Progenitor cell of endocrine pancreas (in vitro differentiated cells): ENCODE measurements around the gene PSMC6. TPM values are rescaled to one million over a fixed set of nuclear protein-coding genes. Genes with fewer than 3 reads are reported as not detected.
A peak's percentile ranks its signal among the peaks of the same experiment; 100 is the strongest.

ENCODE experiments used
- DNase-seq: peaks from one replicate; pipeline ENCODE4 v3.0.0; 2021; ENCODE audit warnings: low spot score; ENCODE audit not compliant: unreplicated experiment
- H3K27ac Mint-ChIP-seq: 2 replicates; pipeline ENCODE4 v1.8.0; 2021; ENCODE audit warnings: mild to moderate bottlenecking, moderate library complexity, mixed read lengths
- H3K27me3 Mint-ChIP-seq: 2 replicates; pipeline ENCODE4 v1.8.0; 2021; ENCODE audit warnings: mixed read lengths
- H3K36me3 Mint-ChIP-seq: 2 replicates; pipeline ENCODE4 v1.8.0; 2022; ENCODE audit warnings: mixed read lengths; ENCODE audit not compliant: insufficient read depth
- H3K4me1 Mint-ChIP-seq: 2 replicates; pipeline ENCODE4 v1.8.0; 2021; ENCODE audit warnings: low read depth, mixed read lengths
- H3K4me3 Mint-ChIP-seq: 2 replicates; pipeline ENCODE4 v1.8.0; 2021; ENCODE audit warnings: low read depth, mild to moderate bottlenecking, moderate library complexity, mixed read lengths
- H3K9me3 Mint-ChIP-seq: 2 replicates; pipeline ENCODE4 v1.8.0; 2021; ENCODE audit warnings: low read depth, mixed read lengths
- total RNA-seq: library from RNA; stranded (reverse); gene quantifications from 2 replicates; pipeline ENCODE4 v1.2.1, GENCODE V29; 2021
- TF ChIP-seq, protein P1 (sequence below): fragments of 200-600 bp; sonication (generic); IDR thresholded peaks from one replicate; pipeline ENCODE4 v1.5.0; 2021; ENCODE audit warnings: antibody characterized with exemption, mild to moderate bottlenecking; ENCODE audit not compliant: unreplicated experiment

Gene PSMC6
- total RNA-seq, 1 donor from 2014 or later, result 113 TPM

DNA sequence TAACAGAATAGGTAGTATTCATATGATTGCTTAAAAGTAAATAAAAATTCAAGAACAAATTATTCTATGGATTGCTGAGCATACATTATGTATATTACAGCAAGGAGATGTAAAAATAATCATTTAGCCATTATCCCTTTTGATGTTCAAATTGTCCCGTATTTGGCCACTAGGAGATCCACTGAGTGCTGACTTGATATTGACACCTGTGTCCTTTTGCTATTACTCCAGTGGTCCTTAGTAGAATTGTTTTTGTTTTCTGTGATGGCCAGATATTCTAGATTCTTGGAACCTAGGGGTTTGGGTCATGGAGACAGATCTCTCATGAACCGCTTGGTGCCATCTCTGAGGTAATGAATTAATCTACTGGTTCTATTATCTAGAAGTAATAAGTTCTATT, 28.4 kb upstream of the PSMC6 start:
- H3K4me3 Mint-ChIP-seq, result no peak overlapping the region
- TF ChIP-seq, protein P1, sequence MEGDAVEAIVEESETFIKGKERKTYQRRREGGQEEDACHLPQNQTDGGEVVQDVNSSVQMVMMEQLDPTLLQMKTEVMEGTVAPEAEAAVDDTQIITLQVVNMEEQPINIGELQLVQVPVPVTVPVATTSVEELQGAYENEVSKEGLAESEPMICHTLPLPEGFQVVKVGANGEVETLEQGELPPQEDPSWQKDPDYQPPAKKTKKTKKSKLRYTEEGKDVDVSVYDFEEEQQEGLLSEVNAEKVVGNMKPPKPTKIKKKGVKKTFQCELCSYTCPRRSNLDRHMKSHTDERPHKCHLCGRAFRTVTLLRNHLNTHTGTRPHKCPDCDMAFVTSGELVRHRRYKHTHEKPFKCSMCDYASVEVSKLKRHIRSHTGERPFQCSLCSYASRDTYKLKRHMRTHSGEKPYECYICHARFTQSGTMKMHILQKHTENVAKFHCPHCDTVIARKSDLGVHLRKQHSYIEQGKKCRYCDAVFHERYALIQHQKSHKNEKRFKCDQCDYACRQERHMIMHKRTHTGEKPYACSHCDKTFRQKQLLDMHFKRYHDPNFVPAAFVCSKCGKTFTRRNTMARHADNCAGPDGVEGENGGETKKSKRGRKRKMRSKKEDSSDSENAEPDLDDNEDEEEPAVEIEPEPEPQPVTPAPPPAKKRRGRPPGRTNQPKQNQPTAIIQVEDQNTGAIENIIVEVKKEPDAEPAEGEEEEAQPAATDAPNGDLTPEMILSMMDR, result peak; percentile 50
- H3K27me3 Mint-ChIP-seq, result no peaks in the 10 kb centered on the region
- no peak overlapping the region for H3K27ac Mint-ChIP-seq
- H3K36me3 Mint-ChIP-seq, result peaks cover 9% of the 10 kb centered on the region
- H3K9me3 Mint-ChIP-seq, result no peaks in the 10 kb centered on the region
- no peak for DNase-seq
- H3K4me1 Mint-ChIP-seq, result peaks cover 2% of the 10 kb centered on the region

DNA sequence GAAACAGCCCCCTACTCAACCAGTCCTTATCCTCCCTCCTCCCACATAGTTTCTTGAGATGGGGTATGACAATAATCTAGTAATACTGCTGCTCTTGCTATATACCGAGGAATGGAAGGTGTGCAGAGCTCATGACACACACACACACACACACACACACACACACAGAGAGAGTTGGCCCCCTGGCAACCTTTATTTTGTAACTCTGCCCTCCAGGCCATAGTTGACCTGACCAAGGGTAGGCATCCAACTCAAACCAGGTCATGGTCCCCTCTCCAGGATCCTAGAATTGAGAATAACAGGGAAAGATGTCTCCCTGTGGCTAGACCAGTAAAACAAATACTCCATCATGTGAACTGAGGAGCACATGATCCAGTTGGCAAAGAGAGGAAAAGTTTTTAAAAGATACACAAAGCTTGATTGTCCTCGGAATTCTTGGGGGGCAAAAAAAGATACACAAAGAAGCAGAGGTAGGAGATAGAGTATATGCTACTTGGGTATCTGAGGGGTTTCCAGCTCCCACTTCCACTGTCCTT, 22.9 kb upstream of the PSMC6 start:
- no peak for DNase-seq
- Mint-ChIP-seq H3K27ac (peak overlapping the region; percentile 21), H3K9me3 (no peaks in the 10 kb centered on the region), H3K4me3 (no peak overlapping the region), H3K36me3 (peaks cover 3% of the 10 kb centered on the region), H3K27me3 (no peaks in the 10 kb centered on the region), H3K4me1 (peaks cover 21% of the 10 kb centered on the region)
- TF ChIP-seq, protein P1, result no peak

DNA sequence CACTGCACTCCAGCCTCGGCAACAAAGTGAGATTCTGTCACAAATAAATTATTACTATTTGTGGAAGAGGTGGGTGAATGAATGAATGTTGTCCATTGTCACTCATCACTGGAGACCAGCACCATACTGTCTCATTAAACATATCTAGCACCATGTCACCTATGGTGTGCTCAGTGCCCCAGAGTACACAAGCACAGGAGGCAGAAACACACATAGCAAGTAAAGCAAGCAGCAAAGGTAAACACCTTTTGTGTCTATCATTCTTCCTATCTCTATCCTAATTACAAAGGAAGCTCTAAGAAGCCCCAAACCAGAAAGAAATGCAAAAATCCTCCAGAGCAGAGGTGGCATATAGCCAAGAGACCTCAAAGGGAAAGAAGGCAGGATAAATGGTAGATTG, 20.8 kb upstream of the PSMC6 start:
- no peak for DNase-seq
- H3K4me3 Mint-ChIP-seq, result no peak overlapping the region
- peaks cover 31% of the 10 kb centered on the region for H3K4me1 Mint-ChIP-seq
- no peaks in the 10 kb centered on the region for H3K27me3 Mint-ChIP-seq
- H3K27ac Mint-ChIP-seq, result no peak overlapping the region
- TF ChIP-seq, protein P1, result no peak
- no peaks in the 10 kb centered on the region for H3K36me3 Mint-ChIP-seq
- H3K9me3 Mint-ChIP-seq, result no peaks in the 10 kb centered on the region

DNA sequence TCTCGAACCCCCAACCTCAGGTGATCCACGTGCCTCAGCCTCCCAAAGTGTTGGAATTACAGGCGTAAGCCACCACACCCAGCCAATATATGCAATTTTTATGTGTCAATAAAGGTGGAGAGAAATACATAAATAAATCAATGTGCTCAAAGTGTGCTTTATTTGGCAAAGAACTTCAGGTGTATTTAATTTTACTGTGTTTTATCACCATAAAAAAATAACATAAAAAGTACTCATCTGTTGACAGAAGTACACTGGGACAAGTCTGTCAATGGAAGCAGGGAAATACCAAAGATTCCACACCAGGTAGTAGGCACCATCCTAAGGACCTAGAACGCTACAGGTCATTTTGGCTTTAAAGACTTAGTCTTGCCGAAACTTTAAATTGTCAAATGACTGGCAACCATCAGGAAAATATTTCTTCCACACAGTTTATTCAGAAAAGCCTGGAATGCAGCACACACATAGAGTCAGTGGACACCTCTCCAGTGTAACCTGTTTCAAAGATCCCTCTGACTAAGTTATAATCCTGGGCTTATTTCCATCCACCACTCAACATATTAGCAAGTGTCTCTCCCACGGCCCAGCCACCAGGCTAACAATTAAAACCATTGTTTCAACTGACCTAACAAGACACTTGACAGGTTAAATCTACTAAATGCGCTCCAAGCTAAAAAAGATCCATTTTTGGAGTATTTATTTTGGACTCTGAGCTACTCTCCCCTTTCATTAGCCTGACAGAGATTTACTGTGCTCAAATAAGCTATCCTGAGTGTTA, 15.8 kb upstream of the PSMC6 start:
- H3K9me3 Mint-ChIP-seq, result no peaks in the 10 kb centered on the region
- DNase-seq, result no peak
- H3K27ac Mint-ChIP-seq, result peak overlapping the region; percentile 1
- peak overlapping the region; percentile 12 for H3K4me3 Mint-ChIP-seq
- no peaks in the 10 kb centered on the region for H3K27me3 Mint-ChIP-seq
- peaks cover 44% of the 10 kb centered on the region for H3K4me1 Mint-ChIP-seq
- no peaks in the 10 kb centered on the region for H3K36me3 Mint-ChIP-seq
- TF ChIP-seq, protein P1, result no peak

DNA sequence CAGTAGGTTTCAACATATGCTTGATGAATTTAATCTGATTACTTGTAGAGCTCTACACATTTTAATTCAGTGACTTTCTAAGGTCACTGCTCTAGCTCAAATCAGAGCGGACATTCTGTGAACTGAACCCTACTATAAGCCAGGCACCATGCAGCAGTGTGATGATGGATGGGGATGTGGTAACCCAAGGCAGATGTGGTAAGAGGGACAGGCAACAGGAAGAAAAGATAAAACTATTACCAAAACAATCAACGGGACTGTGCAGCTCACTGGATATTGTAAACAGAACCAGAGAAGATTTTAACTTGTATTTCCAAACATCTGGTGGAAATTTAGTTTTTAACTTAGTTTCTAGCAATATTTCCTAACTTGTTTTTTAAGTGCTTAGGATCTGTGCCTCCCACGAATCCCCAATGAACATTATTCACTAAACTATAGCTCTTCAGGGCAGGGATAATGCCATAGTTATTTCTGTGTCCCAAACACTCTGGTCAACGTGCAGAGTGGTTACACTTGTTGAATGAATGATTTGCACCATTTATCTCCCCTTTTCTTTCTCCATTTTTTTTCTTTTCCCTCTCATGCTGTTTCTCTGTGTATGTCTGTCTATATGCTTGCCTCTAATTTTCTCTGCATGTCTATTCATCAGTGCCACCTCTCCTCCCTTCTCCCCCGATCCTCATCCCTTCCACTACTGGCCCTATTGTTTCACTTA, 14.6 kb upstream of the PSMC6 start:
- no peak for DNase-seq
- no peaks in the 10 kb centered on the region for H3K36me3 Mint-ChIP-seq
- H3K9me3 Mint-ChIP-seq, result no peaks in the 10 kb centered on the region
- H3K4me3 Mint-ChIP-seq, result peak overlapping the region; percentile 43
- TF ChIP-seq, protein P1, result no peak
- H3K27me3 Mint-ChIP-seq, result no peaks in the 10 kb centered on the region
- H3K27ac Mint-ChIP-seq, result no peak overlapping the region
- H3K4me1 Mint-ChIP-seq, result peaks cover 41% of the 10 kb centered on the region
